Prostate gland (tissue), 2 donors: ENCODE data around the gene CCRL2.

Experiments
- CTCF ChIP-seq, 4 experiments: fragments of 200-600 bp in 2 of 4; fragments of 450-650 bp in 2 of 4; sonication (generic) in 2 of 4; IDR thresholded peaks; 1 replicate in 3 of 4; 2 replicates in 1 of 4; pipeline ENCODE4 v1.5.1; 2016 to 2019; ENCODE audit warnings: antibody characterized with exemption in 4 of 4, mild to moderate bottlenecking in 2 of 4, moderate library complexity in 2 of 4
- POLR2A ChIP-seq: fragments of 450-650 bp; IDR thresholded peaks from one replicate; pipeline ENCODE4 v1.6.1; 2016; ENCODE audit warnings: antibody characterized with exemption, mild to moderate bottlenecking
- POLR2AphosphoS5 ChIP-seq: sonication (generic); formaldehyde crosslinking; IDR thresholded peaks from one replicate; pipeline ENCODE4 v1.6.1; 2017; ENCODE audit warnings: antibody characterized with exemption

GRCh38 chr3:46399098-46399497 lies 8.0 kb upstream of the CCRL2 start:
- TF ChIP-seq CTCF (IDR thresholded peaks at IDR 0.05): no peak
- no peak for TF ChIP-seq POLR2A
- TF ChIP-seq POLR2AphosphoS5: no peak
